Measurements from ENCODE around the gene AGBL2.
"Not testable (repeated sequence)": the region's sequence is repeated elsewhere in the genome, so short reads cannot be mapped to it uniquely, and the experiment has no call there.

The AGBL2 gene

GRCh38 chr11:47716692-47717091 lies 1.5 kb upstream of the AGBL2 start:
- no peak for TF ChIP-seq CTCF (IDR thresholded peaks at IDR 0.05; ENCODE audit: low read length, missing control alignments)
- DNase-seq (ENCODE audit: low read depth) = no peak
- H3K4me3 ChIP-seq (replicated peaks; ENCODE audit: low read depth, low read length) = no peak overlapping the region

GRCh38 chr11:47714554-47715081 lies 551 bp downstream of the AGBL2 start:
- no peak for TF ChIP-seq CTCF (IDR thresholded peaks at IDR 0.05; ENCODE audit: low read length, missing control alignments)
- peak overlapping the region; percentile 83 for H3K4me3 ChIP-seq (replicated peaks; ENCODE audit: low read depth, low read length)
- DNase-seq (ENCODE audit: low read depth) = peak; percentile 25

GRCh38 chr11:47711816-47712215 lies 3.4 kb downstream of the AGBL2 start:
- no peak for TF ChIP-seq CTCF (IDR thresholded peaks at IDR 0.05; ENCODE audit: low read length, missing control alignments)
- H3K4me3 ChIP-seq (replicated peaks; ENCODE audit: low read depth, low read length) = no peak overlapping the region
- peak; percentile 9 for DNase-seq (ENCODE audit: low read depth)

- DNase-seq (ENCODE audit: low read depth) = no peak
- TF ChIP-seq CTCF (IDR thresholded peaks at IDR 0.05; ENCODE audit: low read length, missing control alignments) = no peak
- no peak overlapping the region for H3K4me3 ChIP-seq (replicated peaks; ENCODE audit: low read depth, low read length)
These were observed 3.9 kb downstream of the AGBL2 start for GRCh38 chr11:47711225-47711624.

- DNase-seq (ENCODE audit: low read depth); H3K4me3 ChIP-seq (replicated peaks; ENCODE audit: low read depth, low read length): not testable (repeated sequence)
These were observed 7.8 kb downstream of the AGBL2 start for GRCh38 chr11:47707275-47707786.

- no peak for TF ChIP-seq CTCF (IDR thresholded peaks at IDR 0.05; ENCODE audit: low read length, missing control alignments)
- DNase-seq (ENCODE audit: low read depth) = no peak
- no peak overlapping the region for H3K4me3 ChIP-seq (replicated peaks; ENCODE audit: low read depth, low read length)
These were observed 9.4 kb downstream of the AGBL2 start for GRCh38 chr11:47705721-47706120.

- TF ChIP-seq CTCF (IDR thresholded peaks at IDR 0.05; ENCODE audit: low read length, missing control alignments) = no peak
- DNase-seq (ENCODE audit: low read depth) = no peak
- H3K4me3 ChIP-seq (replicated peaks; ENCODE audit: low read depth, low read length) = no peak overlapping the region
These were observed 23.2 kb downstream of the AGBL2 start for GRCh38 chr11:47691979-47692378.

Data from fibroblast of pulmonary artery (primary cell).